Liver (tissue), 9 donors: ENCODE measurements around the gene CEMP1. TPM values are rescaled to one million over a fixed set of nuclear protein-coding genes. Genes with fewer than 3 reads are reported as not detected.

Source experiments
- DNase-seq: peaks from one replicate; pipeline ENCODE4 v3.0.0-alpha.2; 2017; ENCODE audit warnings: low spot score
- H3K27ac ChIP-seq, 2 donors: one replicate each; pipeline ENCODE4 v1.7.0; 2013; ENCODE audit warnings: inconsistent platforms in 2 of 2, low read length in 2 of 2, control low read depth in 1 of 2, low read depth in 1 of 2, mild to moderate bottlenecking in 1 of 2
- H3K27me3 ChIP-seq, 4 donors: one replicate each; pipeline versions ENCODE4 v1.6.1 to v1.7.0; 2013; ENCODE audit warnings: low read length in 3 of 4, inconsistent platforms in 1 of 4, mild to moderate bottlenecking in 1 of 4, moderate library complexity in 1 of 4; ENCODE audit not compliant: control insufficient read depth in 4 of 4, insufficient read depth in 4 of 4
- H3K36me3 ChIP-seq, 4 donors: one replicate each; pipeline versions ENCODE4 v1.6.1 to v1.7.0; 2013; ENCODE audit warnings: low read length in 3 of 4, mild to moderate bottlenecking in 3 of 4, low read depth in 1 of 4, moderate library complexity in 1 of 4; ENCODE audit not compliant: control insufficient read depth in 4 of 4, insufficient read depth in 3 of 4
- H3K4me1 ChIP-seq, 4 donors: one replicate each; pipeline versions ENCODE4 v1.6.1 to v1.7.0; 2013; ENCODE audit warnings: low read length in 3 of 4, mild to moderate bottlenecking in 3 of 4, moderate library complexity in 1 of 4; ENCODE audit not compliant: control insufficient read depth in 4 of 4, insufficient read depth in 4 of 4
- H3K4me3 ChIP-seq, 3 donors: one replicate each; pipeline versions ENCODE4 v1.6.1 to v1.7.0; 2013; ENCODE audit warnings: low read length in 3 of 3, control low read depth in 1 of 3, low read depth in 1 of 3, mild to moderate bottlenecking in 1 of 3
- H3K9ac ChIP-seq, 2 donors: one replicate each; pipeline ENCODE4 v1.7.0; 2013; ENCODE audit warnings: low read length in 2 of 2, mild to moderate bottlenecking in 2 of 2, moderate library complexity in 2 of 2, control low read depth in 1 of 2, low read depth in 1 of 2
- H3K9me3 ChIP-seq, 4 donors: one replicate each; pipeline versions ENCODE4 v1.6.1 to v1.7.0; 2013; ENCODE audit warnings: low read length in 3 of 4; ENCODE audit not compliant: control insufficient read depth in 4 of 4
- EGR1 ChIP-seq, 2 donors: IDR thresholded peaks; 2 replicates each; pipeline ENCODE4 v1.6.1; 2016 to 2018; ENCODE audit warnings: antibody characterized with exemption in 2 of 2, low read depth in 2 of 2
- FOXA1 ChIP-seq: IDR thresholded peaks from 2 replicates; pipeline ENCODE4 v1.6.1; 2016; ENCODE audit warnings: antibody characterized with exemption
- GABPA ChIP-seq, 2 donors: IDR thresholded peaks in 1 of 2; conservative IDR thresholded peaks in 1 of 2; 2 replicates each; pipeline ENCODE4 v1.6.1; 2016; ENCODE audit warnings: antibody characterized with exemption in 2 of 2, mild to moderate bottlenecking in 1 of 2, moderate library complexity in 1 of 2
- HNF4A ChIP-seq, 2 donors: conservative IDR thresholded peaks; 2 replicates each; pipeline ENCODE4 v1.6.1; 2016; ENCODE audit warnings: antibody characterized with exemption in 2 of 2, mild to moderate bottlenecking in 2 of 2
- HNF4G ChIP-seq: IDR thresholded peaks from 2 replicates; pipeline ENCODE4 v1.6.1; 2016; ENCODE audit warnings: antibody characterized with exemption
- JUND ChIP-seq, 2 donors: IDR thresholded peaks; 2 replicates each; pipeline ENCODE4 v1.6.1; 2016; ENCODE audit warnings: antibody characterized with exemption in 2 of 2
- RXRA ChIP-seq, 2 donors: IDR thresholded peaks; 2 replicates each; pipeline ENCODE4 v1.6.1; 2017 to 2018; ENCODE audit warnings: antibody characterized with exemption in 2 of 2, mild to moderate bottlenecking in 1 of 2
- SP1 ChIP-seq: IDR thresholded peaks from 2 replicates; pipeline ENCODE4 v1.6.1; 2018; ENCODE audit warnings: antibody characterized with exemption, mild to moderate bottlenecking
- YY1 ChIP-seq: IDR thresholded peaks from 2 replicates; pipeline ENCODE4 v1.6.1; 2016; ENCODE audit warnings: antibody characterized with exemption, mild to moderate bottlenecking
- WGBS: extraction: QIAGEN DNeasy Blood & Tissue Kit; methylation state at CpG from one replicate; pipeline ENCODE4 v1.1.7; 2013; 5-methylcytosine and 5-hydroxymethylcytosine counted together
- polyA plus RNA-seq, 2 donors: library from polyadenylated mRNA; stranded (reverse) in 1 of 2; unstranded in 1 of 2; fragments of 200-250 nt in 1 of 2; fragments of >200 nt in 1 of 2; fragmentation: Nextera tagmentation in 1 of 2; extraction: Ambion mirVana in 1 of 2; gene quantifications; one replicate each; pipeline versions ENCODE4 v1.2.1 to v1.2.3, GENCODE V29; 2013 to 2015
- total RNA-seq, 2 donors: library from RNA; depleted of rRNA; stranded (reverse); fragments of >200 nt; gene quantifications; one replicate each; pipeline ENCODE4 v1.2.3, GENCODE V29; 2014
- TF ChIP-seq, protein P1 (sequence below): IDR thresholded peaks from 2 replicates; pipeline ENCODE4 v1.6.1; 2016; ENCODE audit warnings: antibody characterized with exemption
- TF ChIP-seq, protein P2 (sequence below): IDR thresholded peaks from 2 replicates; pipeline ENCODE4 v1.6.1; 2016; ENCODE audit warnings: antibody characterized with exemption, mild to moderate bottlenecking
- TF ChIP-seq, protein P3 (sequence below): IDR thresholded peaks from 2 replicates; pipeline ENCODE4 v1.6.1; 2016; ENCODE audit warnings: antibody characterized with exemption
- donor health status: healthy.
- donor health status: healthy.
- donor health status: healthy.
- donor health status: healthy.
- donor health status: healthy.

The CEMP1 gene
- total and polyA plus RNA-seq, 4 donors: 0.06 to 1.6 (median 0.20) TPM

DNA sequence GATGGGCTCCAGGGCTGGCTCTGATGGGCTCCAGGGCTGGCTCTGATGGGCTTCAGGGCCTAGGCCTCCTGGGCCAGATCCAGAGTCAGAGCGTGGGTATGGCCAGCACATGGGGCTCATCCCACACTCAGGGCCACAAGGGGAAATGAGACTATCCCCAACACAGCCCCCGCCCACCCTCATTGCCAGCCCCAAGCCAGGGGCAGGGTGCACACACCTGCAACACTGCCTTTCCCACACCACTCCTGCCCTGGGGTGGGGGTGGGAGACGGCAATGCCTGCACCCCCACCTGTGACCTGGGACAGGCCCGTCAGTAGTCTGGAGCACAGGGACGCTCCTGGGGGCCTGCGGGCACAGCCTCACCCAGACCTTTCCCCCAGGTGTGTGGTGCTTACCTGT lies 31.8 kb downstream of the CEMP1 start:
- 92% methylated on average over 6 of the region's 6 CpGs for WGBS
- DNase-seq: no peak
- TF ChIP-seq YY1 (no peak), RXRA (IDR thresholded peaks at IDR 0.05) (no peak), FOXA1 (no peak), JUND (IDR thresholded peaks at IDR 0.05) (no peak), HNF4G (no peak), EGR1 (IDR thresholded peaks at IDR 0.05; ENCODE audit: low read depth in 2 of 2) (no peak), HNF4A (conservative IDR thresholded peaks at IDR 0.05) (no peak), SP1 (no peak), GABPA (IDR thresholded peaks at IDR 0.05 in 1 of 2, conservative IDR thresholded peaks at IDR 0.05 in 1 of 2) (no peak)
- TF ChIP-seq, protein P1, sequence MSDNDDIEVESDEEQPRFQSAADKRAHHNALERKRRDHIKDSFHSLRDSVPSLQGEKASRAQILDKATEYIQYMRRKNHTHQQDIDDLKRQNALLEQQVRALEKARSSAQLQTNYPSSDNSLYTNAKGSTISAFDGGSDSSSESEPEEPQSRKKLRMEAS: no peak
- TF ChIP-seq, protein P2, sequence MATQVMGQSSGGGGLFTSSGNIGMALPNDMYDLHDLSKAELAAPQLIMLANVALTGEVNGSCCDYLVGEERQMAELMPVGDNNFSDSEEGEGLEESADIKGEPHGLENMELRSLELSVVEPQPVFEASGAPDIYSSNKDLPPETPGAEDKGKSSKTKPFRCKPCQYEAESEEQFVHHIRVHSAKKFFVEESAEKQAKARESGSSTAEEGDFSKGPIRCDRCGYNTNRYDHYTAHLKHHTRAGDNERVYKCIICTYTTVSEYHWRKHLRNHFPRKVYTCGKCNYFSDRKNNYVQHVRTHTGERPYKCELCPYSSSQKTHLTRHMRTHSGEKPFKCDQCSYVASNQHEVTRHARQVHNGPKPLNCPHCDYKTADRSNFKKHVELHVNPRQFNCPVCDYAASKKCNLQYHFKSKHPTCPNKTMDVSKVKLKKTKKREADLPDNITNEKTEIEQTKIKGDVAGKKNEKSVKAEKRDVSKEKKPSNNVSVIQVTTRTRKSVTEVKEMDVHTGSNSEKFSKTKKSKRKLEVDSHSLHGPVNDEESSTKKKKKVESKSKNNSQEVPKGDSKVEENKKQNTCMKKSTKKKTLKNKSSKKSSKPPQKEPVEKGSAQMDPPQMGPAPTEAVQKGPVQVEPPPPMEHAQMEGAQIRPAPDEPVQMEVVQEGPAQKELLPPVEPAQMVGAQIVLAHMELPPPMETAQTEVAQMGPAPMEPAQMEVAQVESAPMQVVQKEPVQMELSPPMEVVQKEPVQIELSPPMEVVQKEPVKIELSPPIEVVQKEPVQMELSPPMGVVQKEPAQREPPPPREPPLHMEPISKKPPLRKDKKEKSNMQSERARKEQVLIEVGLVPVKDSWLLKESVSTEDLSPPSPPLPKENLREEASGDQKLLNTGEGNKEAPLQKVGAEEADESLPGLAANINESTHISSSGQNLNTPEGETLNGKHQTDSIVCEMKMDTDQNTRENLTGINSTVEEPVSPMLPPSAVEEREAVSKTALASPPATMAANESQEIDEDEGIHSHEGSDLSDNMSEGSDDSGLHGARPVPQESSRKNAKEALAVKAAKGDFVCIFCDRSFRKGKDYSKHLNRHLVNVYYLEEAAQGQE: no peak
- TF ChIP-seq, protein P3, sequence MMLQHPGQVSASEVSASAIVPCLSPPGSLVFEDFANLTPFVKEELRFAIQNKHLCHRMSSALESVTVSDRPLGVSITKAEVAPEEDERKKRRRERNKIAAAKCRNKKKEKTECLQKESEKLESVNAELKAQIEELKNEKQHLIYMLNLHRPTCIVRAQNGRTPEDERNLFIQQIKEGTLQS: no peak
- peaks cover 0 to 9% (median under 1%) of the 10 kb centered on the region in 4 donors for H3K36me3 ChIP-seq
- H3K27ac ChIP-seq: no peak overlapping the region
- H3K9me3 ChIP-seq: no peaks in the 10 kb centered on the region
- no peak overlapping the region for H3K9ac ChIP-seq
- H3K4me3 ChIP-seq: no peak overlapping the region
- H3K4me1 ChIP-seq: peaks cover 18 to 55% (median 37%) of the 10 kb centered on the region in 4 donors
- no peaks in the 10 kb centered on the region for H3K27me3 ChIP-seq

DNA sequence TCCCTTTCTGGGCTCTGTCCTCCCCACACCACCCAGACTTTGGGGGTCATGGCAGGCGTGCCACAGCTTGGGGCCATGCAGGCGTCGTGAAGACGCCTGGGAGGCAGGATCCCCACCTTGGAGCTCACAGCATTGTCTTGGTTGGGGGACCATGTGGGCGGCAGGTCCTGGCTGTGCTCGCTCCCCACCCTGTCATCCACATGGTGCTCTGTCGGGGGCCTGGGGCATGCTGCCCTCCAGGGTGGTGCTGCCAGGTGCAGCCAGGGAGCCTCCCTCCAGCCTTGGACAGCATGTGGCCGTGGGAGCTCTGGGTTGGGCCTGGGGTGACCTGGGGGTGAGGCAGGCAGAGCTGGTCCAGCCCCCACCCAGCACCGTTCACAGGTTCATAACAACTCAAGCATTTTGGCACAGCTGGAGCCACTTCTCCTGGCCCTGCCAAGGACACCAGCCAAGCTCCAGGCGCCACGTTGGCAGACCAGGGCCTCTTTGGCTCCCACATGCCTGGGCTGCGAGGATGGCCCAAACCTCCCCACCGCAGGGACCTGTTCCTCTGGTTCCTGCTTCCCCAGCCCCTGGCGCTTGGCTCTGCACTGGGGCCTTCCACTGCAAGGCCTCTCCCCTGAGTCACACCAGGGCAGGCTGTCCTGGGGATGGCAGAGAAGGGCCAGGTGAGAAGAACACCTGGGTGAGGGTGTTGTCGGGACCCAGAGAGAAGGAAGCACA lies 32.5 kb downstream of the CEMP1 start:
- WGBS: 65% methylated on average over 15 of the region's 15 CpGs
- no peak overlapping the region for H3K4me3 ChIP-seq
- no peaks in the 10 kb centered on the region for H3K9me3 ChIP-seq
- TF ChIP-seq, protein P2: no peak
- no peak overlapping the region for H3K27ac ChIP-seq
- DNase-seq: no peak
- H3K36me3 ChIP-seq: peaks cover 0 to 9% (median under 1%) of the 10 kb centered on the region in 4 donors
- H3K27me3 ChIP-seq: no peaks in the 10 kb centered on the region
- H3K4me1 ChIP-seq: peaks cover 18 to 55% (median 37%) of the 10 kb centered on the region in 4 donors
- H3K9ac ChIP-seq: no peak overlapping the region
